ENCODE measurements around the gene TPT1. TPM values are rescaled to one million over a fixed set of nuclear protein-coding genes. Genes with fewer than 3 reads are reported as not detected.

TPT1 gene
- total RNA-seq, 2 donors from 2014 or later: 2,667 to 4,562 TPM

DNA sequence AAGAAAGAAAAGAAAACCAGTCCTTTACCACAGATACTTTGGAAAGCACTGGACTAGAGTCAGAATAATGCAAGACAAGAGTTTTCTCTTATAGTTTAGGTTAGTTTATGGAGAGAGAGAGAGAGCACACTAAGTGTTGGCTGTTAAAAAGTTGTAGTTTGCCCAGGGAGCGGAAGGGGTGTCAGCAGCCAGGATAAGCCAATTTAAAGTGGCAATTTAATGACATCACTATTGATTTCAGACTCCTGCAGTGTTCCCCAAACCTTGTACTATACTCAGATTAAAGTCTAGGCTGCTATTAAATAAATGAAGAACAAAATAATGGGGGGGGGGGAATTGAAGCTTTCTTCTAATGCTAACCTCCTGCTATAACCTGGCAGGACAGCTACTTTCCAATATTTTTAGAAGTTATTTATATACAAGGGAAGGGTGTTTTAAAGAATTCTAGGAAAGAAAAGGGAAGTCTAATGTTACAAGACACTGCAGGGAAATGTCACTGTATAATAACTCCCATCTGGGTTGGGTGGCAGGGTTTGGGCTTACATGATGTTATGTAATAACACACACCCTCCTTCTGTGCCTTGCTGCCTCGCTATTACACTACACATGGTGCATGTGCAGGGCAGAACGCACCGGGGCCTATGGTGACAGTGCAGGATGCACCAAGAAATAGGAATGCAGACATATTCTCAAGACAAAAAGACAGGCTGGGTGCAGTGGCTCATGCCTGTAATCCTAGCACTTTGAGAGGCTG, 19.9 kb downstream of the TPT1 start:
- no peaks in the 10 kb centered on the region for H3K9me3 ChIP-seq
- no peak overlapping the region for H3K27ac ChIP-seq
- no peak overlapping the region for H3K9ac ChIP-seq (ENCODE audit: low read depth in 2 of 2, low read length in 2 of 2)
- no peak overlapping the region for H3K4me3 ChIP-seq
- H3K4me1 ChIP-seq: no peaks in the 10 kb centered on the region
- no peaks in the 10 kb centered on the region for H3K36me3 ChIP-seq
- no peak for DNase-seq
- intact Hi-C loops (cut with DNase I): no loop called here
- TF ChIP-seq, protein P1, sequence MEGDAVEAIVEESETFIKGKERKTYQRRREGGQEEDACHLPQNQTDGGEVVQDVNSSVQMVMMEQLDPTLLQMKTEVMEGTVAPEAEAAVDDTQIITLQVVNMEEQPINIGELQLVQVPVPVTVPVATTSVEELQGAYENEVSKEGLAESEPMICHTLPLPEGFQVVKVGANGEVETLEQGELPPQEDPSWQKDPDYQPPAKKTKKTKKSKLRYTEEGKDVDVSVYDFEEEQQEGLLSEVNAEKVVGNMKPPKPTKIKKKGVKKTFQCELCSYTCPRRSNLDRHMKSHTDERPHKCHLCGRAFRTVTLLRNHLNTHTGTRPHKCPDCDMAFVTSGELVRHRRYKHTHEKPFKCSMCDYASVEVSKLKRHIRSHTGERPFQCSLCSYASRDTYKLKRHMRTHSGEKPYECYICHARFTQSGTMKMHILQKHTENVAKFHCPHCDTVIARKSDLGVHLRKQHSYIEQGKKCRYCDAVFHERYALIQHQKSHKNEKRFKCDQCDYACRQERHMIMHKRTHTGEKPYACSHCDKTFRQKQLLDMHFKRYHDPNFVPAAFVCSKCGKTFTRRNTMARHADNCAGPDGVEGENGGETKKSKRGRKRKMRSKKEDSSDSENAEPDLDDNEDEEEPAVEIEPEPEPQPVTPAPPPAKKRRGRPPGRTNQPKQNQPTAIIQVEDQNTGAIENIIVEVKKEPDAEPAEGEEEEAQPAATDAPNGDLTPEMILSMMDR (IDR thresholded peaks at IDR 0.05): no peak
- no peaks in the 10 kb centered on the region for H3K27me3 ChIP-seq

DNA sequence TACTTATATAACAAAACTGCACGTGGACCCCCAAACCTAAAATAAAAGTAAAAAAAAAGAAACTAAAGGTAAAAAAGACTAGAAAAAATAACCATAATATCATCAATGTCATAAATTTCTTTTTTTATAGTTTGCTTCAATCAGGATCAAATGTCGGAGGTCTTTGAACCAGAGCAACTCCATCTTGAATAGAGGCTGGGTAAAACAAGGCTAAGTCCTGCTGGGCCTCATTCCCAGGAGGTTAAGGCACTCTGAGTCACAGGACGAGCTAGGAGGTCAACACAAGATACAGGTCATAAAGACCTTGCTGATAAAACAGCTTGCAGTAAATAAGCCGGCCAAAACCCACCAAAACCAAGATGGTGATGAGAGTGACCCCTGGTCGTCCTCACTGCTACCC, 24.0 kb downstream of the TPT1 start:
- H3K9ac ChIP-seq (ENCODE audit: low read depth in 2 of 2, low read length in 2 of 2): no peak overlapping the region
- H3K4me3 ChIP-seq: no peak overlapping the region
- no peaks in the 10 kb centered on the region for H3K4me1 ChIP-seq
- intact Hi-C loops (cut with DNase I): no loop called here
- no peaks in the 10 kb centered on the region for H3K9me3 ChIP-seq
- TF ChIP-seq, protein P1 (IDR thresholded peaks at IDR 0.05): no peak
- DNase-seq: no peak
- no peak overlapping the region for H3K27ac ChIP-seq
- H3K27me3 ChIP-seq: no peaks in the 10 kb centered on the region
- no peaks in the 10 kb centered on the region for H3K36me3 ChIP-seq

- no peak overlapping the region for H3K27ac ChIP-seq
- H3K36me3 ChIP-seq: no peaks in the 10 kb centered on the region
- no peaks in the 10 kb centered on the region for H3K4me1 ChIP-seq
- no peak overlapping the region for H3K9ac ChIP-seq (ENCODE audit: low read depth in 2 of 2, low read length in 2 of 2)
- intact Hi-C loops (cut with DNase I): no loop called here
- H3K9me3 ChIP-seq: no peaks in the 10 kb centered on the region
- no peak for DNase-seq
- H3K27me3 ChIP-seq: no peaks in the 10 kb centered on the region
- no peak overlapping the region for H3K4me3 ChIP-seq
- TF ChIP-seq, protein P1 (IDR thresholded peaks at IDR 0.05): no peak
Observed at GRCh38 chr13:45316338-45316737, 24.6 kb downstream of the TPT1 start.

DNA sequence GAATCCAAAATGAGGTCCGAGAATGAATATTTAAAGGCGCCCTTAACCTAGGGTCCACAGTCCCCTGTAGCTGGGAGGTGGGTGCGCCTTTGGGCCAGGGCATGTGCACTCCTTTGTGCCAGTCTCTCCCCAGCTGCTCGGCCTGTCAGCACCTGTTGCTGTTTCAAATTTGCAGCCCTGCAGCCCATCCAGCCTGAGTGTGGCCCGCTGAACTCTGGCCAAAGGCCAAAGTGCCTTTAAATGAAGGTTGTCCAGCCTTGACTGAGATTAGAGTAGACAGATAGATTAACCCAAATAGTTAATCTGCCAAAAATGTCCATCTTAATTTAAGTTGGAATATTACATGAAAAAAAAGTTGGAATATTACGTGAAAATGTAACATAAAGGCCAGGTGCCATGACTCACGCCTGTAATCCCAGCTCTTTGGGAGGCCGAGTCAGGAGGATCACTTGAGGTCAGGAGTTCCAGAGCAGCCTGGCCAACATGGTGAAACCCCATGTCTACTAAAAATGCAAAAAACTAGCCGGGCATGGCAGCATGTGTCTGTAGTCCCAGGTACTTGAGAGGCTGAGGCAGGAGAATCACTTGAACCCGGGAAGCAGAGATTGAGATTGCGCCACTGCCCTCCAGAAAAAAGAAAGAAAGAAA, 25.3 kb downstream of the TPT1 start:
- Histone ChIP-seq H3K4me3 (no peak overlapping the region), H3K9ac (ENCODE audit: low read depth in 2 of 2, low read length in 2 of 2) (no peak overlapping the region), H3K27me3 (no peaks in the 10 kb centered on the region), H3K4me1 (peaks cover 3% of the 10 kb centered on the region), H3K27ac (no peak overlapping the region), H3K36me3 (no peaks in the 10 kb centered on the region), H3K9me3 (no peaks in the 10 kb centered on the region)
- TF ChIP-seq, protein P1 (IDR thresholded peaks at IDR 0.05): no peak
- intact Hi-C loops (cut with DNase I): no loop called here
- no peak for DNase-seq

GRCh38 chr13:45314822-45315221, 26.2 kb downstream of the TPT1 start:
- H3K27me3 ChIP-seq: no peaks in the 10 kb centered on the region
- no peaks in the 10 kb centered on the region for H3K36me3 ChIP-seq
- H3K9ac ChIP-seq (ENCODE audit: low read depth in 2 of 2, low read length in 2 of 2): no peak overlapping the region
- no peak overlapping the region for H3K4me3 ChIP-seq
- TF ChIP-seq, protein P1 (IDR thresholded peaks at IDR 0.05): no peak
- intact Hi-C loops (cut with DNase I): no loop called here
- no peak for DNase-seq
- peaks cover 4% of the 10 kb centered on the region for H3K4me1 ChIP-seq
- no peaks in the 10 kb centered on the region for H3K9me3 ChIP-seq
- no peak overlapping the region for H3K27ac ChIP-seq
